IPS-20b (cell line): ENCODE results near the gene SLC8B1.

Experiments used
- H3K27ac ChIP-seq: one replicate; pipeline ENCODE4 v1.5.1; 2013; ENCODE audit warnings: low read length
- H3K27me3 ChIP-seq: 2 replicates; pipeline ENCODE4 v1.6.1; 2013; ENCODE audit warnings: mild to moderate bottlenecking, low read length, inconsistent platforms; ENCODE audit not compliant: insufficient read depth
- H3K36me3 ChIP-seq: 2 replicates; pipeline ENCODE4 v1.6.1; 2013; ENCODE audit warnings: low read depth, mild to moderate bottlenecking, inconsistent platforms, low read length, moderate library complexity; ENCODE audit not compliant: insufficient read depth
- H3K4me1 ChIP-seq: 2 replicates; pipeline ENCODE4 v1.6.1; 2013; ENCODE audit warnings: mild to moderate bottlenecking, control low read depth, inconsistent platforms, low read length, moderate library complexity; ENCODE audit not compliant: insufficient read depth
- H3K4me3 ChIP-seq: 2 replicates; pipeline ENCODE4 v1.5.1; 2013; ENCODE audit warnings: mild to moderate bottlenecking, low read length, inconsistent platforms
- H3K9ac ChIP-seq: 2 replicates; pipeline ENCODE4 v1.6.1; 2013; ENCODE audit warnings: low read depth, mild to moderate bottlenecking, inconsistent platforms, low read length, moderate library complexity
- H3K9me3 ChIP-seq: 2 replicates; pipeline ENCODE4 v1.6.1; 2013; ENCODE audit warnings: mild to moderate bottlenecking, low read depth, low read length, inconsistent platforms; ENCODE audit not compliant: insufficient read depth

Gene SLC8B1

GRCh38 chr12:113330505-113330904 is 4.4 kb downstream of the SLC8B1 start:
- peaks cover 13% of the 10 kb centered on the region for H3K27me3 ChIP-seq
- no peak overlapping the region for H3K27ac ChIP-seq
- no peaks in the 10 kb centered on the region; the same call in 1 of the 2 replicates for H3K4me1 ChIP-seq
- H3K9ac ChIP-seq: no peak overlapping the region
- H3K9me3 ChIP-seq: no peaks in the 10 kb centered on the region
- peaks cover 6% of the 10 kb centered on the region; the same call in 1 of the 2 replicates for H3K36me3 ChIP-seq
- H3K4me3 ChIP-seq: no peak overlapping the region

GRCh38 chr12:113329791-113330417 is 5.0 kb downstream of the SLC8B1 start:
- H3K9ac ChIP-seq: no peak overlapping the region
- no peaks in the 10 kb centered on the region; the same call in 1 of the 2 replicates for H3K4me1 ChIP-seq
- H3K27ac ChIP-seq: no peak overlapping the region

DNA sequence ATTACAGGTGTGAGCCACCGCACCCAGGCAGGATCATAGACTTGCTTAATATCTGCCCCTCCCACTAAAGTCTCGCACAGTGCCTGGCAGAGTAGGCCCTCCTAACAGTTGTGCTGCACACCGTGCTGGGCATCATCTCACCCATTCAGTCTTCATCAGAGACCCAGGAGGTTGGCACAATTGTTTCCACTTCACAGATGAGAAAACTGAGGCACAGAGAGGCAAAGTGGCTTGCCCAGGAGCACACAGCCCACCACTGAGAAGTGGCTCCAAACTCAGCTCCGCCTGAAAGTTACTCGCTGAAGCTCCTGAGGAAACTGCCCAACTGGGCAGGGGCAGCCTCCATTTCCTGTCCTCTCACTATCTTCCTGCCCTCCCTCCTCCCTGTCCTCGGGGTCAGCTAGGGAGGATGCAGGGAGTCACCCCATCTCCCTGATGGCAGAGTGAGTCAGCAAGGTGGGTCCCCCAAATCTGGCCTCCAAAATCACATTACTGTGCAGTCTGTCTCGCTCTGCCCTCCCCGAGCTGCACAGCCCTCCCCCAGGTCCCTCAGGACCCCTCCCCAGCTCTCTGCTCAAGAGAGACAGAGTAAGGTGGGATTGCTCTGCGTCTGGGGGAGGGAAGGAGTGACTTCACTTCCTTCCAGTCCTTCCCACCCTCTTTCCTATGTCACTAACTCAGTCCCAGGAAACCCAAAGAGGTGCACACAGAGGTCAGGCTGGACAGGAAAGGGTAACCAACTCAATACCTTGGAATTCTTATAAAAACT is 5.7 kb downstream of the SLC8B1 start:
- Histone ChIP-seq H3K36me3 (peaks cover 6% of the 10 kb centered on the region; the same call in 1 of the 2 replicates), H3K9me3 (no peaks in the 10 kb centered on the region), H3K4me3 (no peak overlapping the region), H3K9ac (no peak overlapping the region), H3K27me3 (peaks cover 7% of the 10 kb centered on the region), H3K27ac (no peak overlapping the region), H3K4me1 (no peaks in the 10 kb centered on the region; the same call in 1 of the 2 replicates)

More at GRCh38 chr12:113329791-113330417, 5.0 kb downstream of the SLC8B1 start:
- Histone ChIP-seq H3K9me3 (no peaks in the 10 kb centered on the region), H3K4me3 (no peak overlapping the region), H3K27me3 (peaks cover 13% of the 10 kb centered on the region), H3K36me3 (peaks cover 6% of the 10 kb centered on the region; the same call in 1 of the 2 replicates)

DNA sequence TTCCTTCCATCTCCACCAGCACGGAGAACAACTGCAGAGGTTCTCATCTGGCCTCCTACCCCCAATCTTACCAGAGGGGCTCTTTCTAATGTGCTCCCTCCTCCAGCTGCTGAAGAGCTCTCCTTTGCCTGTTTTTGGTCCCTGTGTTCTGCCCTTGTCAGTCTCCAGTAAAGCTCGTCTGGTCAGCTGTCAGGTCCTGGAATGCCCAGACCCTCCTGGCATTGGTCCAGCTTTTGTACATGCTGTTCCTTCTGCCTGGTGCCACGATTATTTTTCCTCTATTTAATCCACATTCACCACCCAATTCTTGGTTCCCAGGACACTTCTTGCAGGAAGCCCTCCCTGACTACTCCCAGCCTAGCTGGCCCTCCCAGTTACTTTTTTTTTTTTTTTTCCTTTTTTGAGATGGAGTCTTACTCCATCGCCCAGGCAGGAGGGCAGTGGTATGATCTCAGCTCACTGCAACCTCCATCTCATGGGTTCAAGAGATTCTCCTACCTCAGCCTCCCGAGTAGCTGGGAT is 6.5 kb downstream of the SLC8B1 start:
- H3K27me3 ChIP-seq: no peaks in the 10 kb centered on the region; the same call in 1 of the 2 replicates
- H3K4me3 ChIP-seq: no peak overlapping the region
- H3K9me3 ChIP-seq: no peaks in the 10 kb centered on the region
- no peak overlapping the region for H3K27ac ChIP-seq
- H3K9ac ChIP-seq: no peak overlapping the region
- H3K4me1 ChIP-seq: no peaks in the 10 kb centered on the region; the same call in 1 of the 2 replicates
- peaks cover 6% of the 10 kb centered on the region; the same call in 1 of the 2 replicates for H3K36me3 ChIP-seq

- no peak overlapping the region for H3K9ac ChIP-seq
- no peak overlapping the region for H3K4me3 ChIP-seq
- H3K36me3 ChIP-seq: peaks cover 1% of the 10 kb centered on the region; the same call in 1 of the 2 replicates
- no peaks in the 10 kb centered on the region for H3K4me1 ChIP-seq
- H3K27me3 ChIP-seq: no peaks in the 10 kb centered on the region
- H3K27ac ChIP-seq: no peak overlapping the region
- no peaks in the 10 kb centered on the region for H3K9me3 ChIP-seq
Measured at GRCh38 chr12:113326775-113327395, 8.0 kb downstream of the SLC8B1 start.

DNA sequence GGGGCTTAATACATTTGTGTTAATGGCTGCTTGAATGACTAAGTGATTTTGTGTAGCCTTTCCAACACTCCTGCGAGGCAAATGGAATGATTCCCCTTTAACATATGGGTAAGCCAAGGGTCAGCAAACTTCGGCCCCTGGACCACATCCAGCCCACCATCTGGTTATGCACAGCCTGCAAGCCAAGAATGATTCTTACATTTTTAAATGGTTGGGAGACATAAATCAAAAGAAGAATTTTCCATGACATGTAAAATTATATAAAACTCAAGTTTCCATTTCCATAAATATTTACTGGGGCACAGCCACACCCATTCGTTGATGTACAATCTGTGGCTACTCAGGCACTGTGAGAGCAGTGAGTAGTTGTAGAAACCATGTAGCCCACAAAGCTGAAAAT is 9.0 kb downstream of the SLC8B1 start:
- Histone ChIP-seq H3K36me3 (no peaks in the 10 kb centered on the region), H3K27me3 (no peaks in the 10 kb centered on the region), H3K4me3 (no peak overlapping the region), H3K27ac (no peak overlapping the region), H3K4me1 (no peaks in the 10 kb centered on the region), H3K9me3 (no peaks in the 10 kb centered on the region), H3K9ac (no peak overlapping the region)

DNA sequence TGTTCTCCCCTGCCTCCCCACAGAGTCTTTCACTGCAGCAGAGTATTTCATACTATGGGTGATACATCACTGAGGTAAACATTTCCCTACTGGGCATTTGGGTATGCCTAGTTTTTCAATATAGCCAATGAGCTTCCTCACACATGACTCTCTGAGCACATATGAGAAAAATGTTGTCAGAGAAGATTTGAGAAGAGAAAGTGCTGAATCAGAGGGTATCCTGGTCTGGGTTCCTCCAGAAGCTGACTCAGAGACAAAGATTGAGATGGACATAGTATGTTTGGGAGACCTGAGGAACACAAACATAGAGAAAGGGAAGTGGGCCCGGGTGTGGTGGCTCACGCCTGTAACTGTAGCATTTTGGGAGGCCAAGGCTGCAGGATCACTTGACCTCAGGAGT is 12.6 kb downstream of the SLC8B1 start:
- Histone ChIP-seq H3K27ac (no peak overlapping the region), H3K27me3 (no peaks in the 10 kb centered on the region), H3K4me1 (no peaks in the 10 kb centered on the region), H3K9me3 (no peaks in the 10 kb centered on the region), H3K4me3 (no peak overlapping the region), H3K36me3 (peaks cover 10% of the 10 kb centered on the region), H3K9ac (no peak overlapping the region)

GRCh38 chr12:113320401-113320800 is 14.5 kb downstream of the SLC8B1 start:
- Histone ChIP-seq H3K36me3 (peaks cover 10% of the 10 kb centered on the region), H3K4me3 (no peak overlapping the region), H3K27ac (no peak overlapping the region), H3K9me3 (no peaks in the 10 kb centered on the region), H3K9ac (no peak overlapping the region), H3K27me3 (no peaks in the 10 kb centered on the region), H3K4me1 (no peaks in the 10 kb centered on the region)

- H3K27ac ChIP-seq: no peak overlapping the region
- H3K4me1 ChIP-seq: no peaks in the 10 kb centered on the region
- no peaks in the 10 kb centered on the region for H3K27me3 ChIP-seq
- H3K9me3 ChIP-seq: no peaks in the 10 kb centered on the region
- no peak overlapping the region for H3K4me3 ChIP-seq
- no peak overlapping the region for H3K9ac ChIP-seq
- H3K36me3 ChIP-seq: peaks cover 10% of the 10 kb centered on the region
Measured at GRCh38 chr12:113318900-113319628, 15.8 kb downstream of the SLC8B1 start.

DNA sequence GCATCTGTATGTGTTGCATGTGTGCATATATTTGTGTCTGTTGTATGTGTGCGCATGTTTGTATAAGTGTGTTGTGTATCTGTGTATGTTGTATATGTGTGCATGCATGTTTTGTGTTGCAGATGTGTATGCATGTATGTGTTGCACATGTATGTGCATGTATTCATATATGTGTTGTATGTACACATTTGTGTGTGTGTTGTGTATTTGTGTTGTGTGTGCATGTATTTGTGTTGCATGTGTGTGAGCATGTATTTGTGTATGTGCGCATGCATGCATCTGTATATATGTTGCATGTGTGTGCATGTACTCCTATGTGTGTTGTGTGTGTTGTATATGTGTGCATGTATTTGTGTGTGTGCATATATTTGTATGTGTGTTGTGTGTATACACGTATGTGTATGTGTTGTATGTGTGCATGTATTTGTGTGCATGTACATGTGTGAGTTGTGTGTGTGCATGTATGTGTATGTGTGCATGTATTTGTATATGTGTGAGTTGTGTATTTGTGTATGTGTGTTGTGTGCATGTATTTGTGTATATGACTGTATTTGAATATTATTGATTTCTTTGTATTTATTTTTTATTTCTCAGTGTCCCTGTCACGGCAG is 16.8 kb downstream of the SLC8B1 start:
- H3K4me3 ChIP-seq: no peak overlapping the region
- H3K9ac ChIP-seq: no peak overlapping the region
- peaks cover 10% of the 10 kb centered on the region for H3K36me3 ChIP-seq
- H3K9me3 ChIP-seq: no peaks in the 10 kb centered on the region
- H3K27ac ChIP-seq: no peak overlapping the region
- H3K4me1 ChIP-seq: no peaks in the 10 kb centered on the region
- H3K27me3 ChIP-seq: no peaks in the 10 kb centered on the region

GRCh38 chr12:113317122-113317521 is 17.8 kb downstream of the SLC8B1 start:
- H3K4me1 ChIP-seq: no peaks in the 10 kb centered on the region
- H3K4me3 ChIP-seq: no peak overlapping the region
- H3K9me3 ChIP-seq: no peaks in the 10 kb centered on the region
- H3K9ac ChIP-seq: no peak overlapping the region
- H3K36me3 ChIP-seq: peaks cover 10% of the 10 kb centered on the region
- H3K27me3 ChIP-seq: no peaks in the 10 kb centered on the region
- no peak overlapping the region for H3K27ac ChIP-seq
